GM18907 (cell line): ENCODE measurements around the gene MTRFR.

Experiments used
- ATAC-seq: cut with Tn5 transposase; IDR thresholded peaks from one replicate; pipeline ENCODE4 v1.9.1; 2021; ENCODE audit warnings: mild to moderate bottlenecking, moderate library complexity; ENCODE audit not compliant: unreplicated experiment

MTRFR gene

GRCh38 chr12:123269896-123270213, 36.6 kb downstream of the MTRFR start:
- ATAC-seq, result no peak

GRCh38 chr12:123270214-123271000, 37.2 kb downstream of the MTRFR start:
- peak; percentile 9 for ATAC-seq

- peak; percentile 56 for ATAC-seq
Observed at GRCh38 chr12:123271001-123271668, 37.9 kb downstream of the MTRFR start.

- ATAC-seq, result no peak
Observed at GRCh38 chr12:123273166-123273565, 39.9 kb downstream of the MTRFR start.

GRCh38 chr12:123278101-123278627, 44.9 kb downstream of the MTRFR start:
- peak; percentile 88 for ATAC-seq

GRCh38 chr12:123280971-123281370, 47.7 kb downstream of the MTRFR start:
- no peak for ATAC-seq

GRCh38 chr12:123282111-123282510, 48.9 kb downstream of the MTRFR start:
- no peak for ATAC-seq

- no peak for ATAC-seq
Observed at GRCh38 chr12:123283461-123283860, 50.2 kb downstream of the MTRFR start.

- no peak for ATAC-seq
Observed at GRCh38 chr12:123284669-123285068, 51.4 kb downstream of the MTRFR start.

- no peak for ATAC-seq
Observed at GRCh38 chr12:123286652-123287373, 53.6 kb downstream of the MTRFR start.

- no peak for ATAC-seq
Observed at GRCh38 chr12:123288751-123289346, 55.6 kb downstream of the MTRFR start.

- ATAC-seq, result no peak
Observed at GRCh38 chr12:123289911-123290310, 56.7 kb downstream of the MTRFR start.

GRCh38 chr12:123293178-123293760, 60.0 kb downstream of the MTRFR start:
- ATAC-seq, result no peak

GRCh38 chr12:123305136-123305535, 71.9 kb downstream of the MTRFR start:
- ATAC-seq, result no peak

GRCh38 chr12:123306200-123306599, 73.0 kb downstream of the MTRFR start:
- no peak for ATAC-seq
